HG03095 (cell line): ENCODE data around the gene HOXB13.
"Not testable (repeated sequence)": the region's sequence is repeated elsewhere in the genome, so short reads cannot be mapped to it uniquely, and the experiment has no call there.

Source experiments
- ATAC-seq: cut with Tn5 transposase; IDR thresholded peaks from one replicate; pipeline ENCODE4 v1.9.1; 2021; ENCODE audit warnings: moderate library complexity; ENCODE audit not compliant: unreplicated experiment

The HOXB13 gene

DNA sequence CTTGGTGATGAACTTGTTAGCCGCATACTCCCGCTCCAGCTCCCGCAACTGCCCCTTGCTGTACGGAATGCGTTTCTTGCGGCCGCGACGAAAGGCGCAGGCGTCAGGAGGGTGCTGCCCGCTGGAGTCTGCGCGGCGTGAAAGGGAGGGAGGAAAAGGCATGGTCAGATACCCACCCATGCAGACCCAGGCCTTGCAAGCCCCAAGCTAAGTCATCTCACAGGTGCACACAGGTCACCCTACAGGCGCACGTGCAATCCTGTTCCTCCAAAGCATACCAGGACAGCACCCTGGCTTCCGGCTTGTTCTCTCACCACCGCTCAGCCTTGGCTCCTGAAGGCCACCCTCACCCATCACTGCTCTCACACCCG, 1.6 kb downstream of the HOXB13 start:
- ATAC-seq, result no peak

DNA sequence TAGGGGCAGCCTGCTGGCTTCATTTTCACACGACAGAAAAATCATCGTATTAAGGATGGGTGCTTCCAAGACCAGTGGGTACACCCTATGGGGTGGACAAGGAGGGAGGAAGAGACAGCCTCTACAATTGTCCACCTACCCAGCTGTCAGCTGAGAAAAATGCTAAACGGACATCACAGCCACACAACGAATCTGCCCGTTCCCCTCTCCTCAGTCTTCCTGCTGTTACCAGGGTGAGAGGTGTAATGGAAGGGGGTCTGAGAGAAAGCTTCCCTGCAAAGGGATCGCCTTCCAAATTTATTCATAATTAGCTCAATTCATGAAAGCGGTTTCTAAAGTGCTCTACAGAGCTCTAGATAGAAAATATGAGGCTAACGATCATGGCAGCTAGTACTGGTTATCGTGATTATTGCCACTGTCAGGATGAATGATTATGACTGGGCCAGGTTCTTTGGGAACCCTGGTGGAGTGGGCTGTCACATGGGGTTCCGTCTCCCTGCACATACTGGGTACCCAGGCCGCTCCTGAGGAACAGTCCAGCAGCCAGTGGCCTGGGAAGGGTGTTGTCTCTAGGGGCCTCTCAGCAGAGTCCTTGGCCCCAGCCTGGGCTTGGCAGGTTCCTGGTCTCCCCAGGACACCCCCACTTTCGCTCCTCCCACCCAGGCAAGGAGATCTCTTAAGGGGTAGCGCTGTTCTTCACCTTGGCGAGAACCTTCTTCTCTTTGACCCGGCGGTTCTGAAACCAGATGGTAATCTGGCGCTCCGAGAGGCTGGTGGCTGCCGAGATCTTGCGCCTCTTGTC, 2.2 kb downstream of the HOXB13 start:
- ATAC-seq, result no peak

DNA sequence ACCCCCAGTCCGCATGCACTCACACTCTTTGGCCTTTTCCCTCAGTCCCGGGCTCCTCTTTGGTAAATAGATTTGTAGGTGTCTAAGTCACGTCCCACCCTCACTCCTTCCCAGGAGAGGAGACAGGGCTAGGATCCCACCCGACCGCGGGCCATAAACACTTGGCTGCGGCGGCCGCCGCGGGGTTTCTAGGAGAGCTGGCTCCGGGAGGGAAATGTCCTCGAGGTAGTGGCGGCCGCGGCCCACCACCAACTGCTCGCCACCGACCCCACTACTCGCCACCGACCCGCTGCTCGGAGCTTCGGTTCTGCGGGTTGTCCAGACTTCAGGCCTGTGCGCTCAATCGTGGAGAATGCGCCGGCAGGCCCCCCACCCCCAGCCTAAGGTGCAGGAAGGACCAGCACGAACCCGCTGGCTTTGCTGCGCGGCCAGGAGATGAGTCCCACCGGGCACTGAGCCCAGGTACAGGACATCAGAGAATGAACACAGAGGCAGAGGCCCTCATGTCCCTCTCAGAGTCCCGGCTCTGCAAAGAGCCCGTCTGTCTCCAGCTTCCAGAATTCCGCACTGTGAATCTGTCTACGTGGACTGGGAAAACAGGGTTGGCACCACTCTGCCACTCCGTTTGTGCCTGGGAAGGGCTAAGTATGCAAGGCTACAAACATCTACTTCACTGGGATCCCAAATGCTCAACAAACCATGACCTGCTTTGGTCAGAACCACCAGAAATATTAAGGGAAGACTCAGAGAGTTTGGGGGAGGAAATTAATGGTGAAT, 3.1 kb downstream of the HOXB13 start:
- no peak for ATAC-seq

DNA sequence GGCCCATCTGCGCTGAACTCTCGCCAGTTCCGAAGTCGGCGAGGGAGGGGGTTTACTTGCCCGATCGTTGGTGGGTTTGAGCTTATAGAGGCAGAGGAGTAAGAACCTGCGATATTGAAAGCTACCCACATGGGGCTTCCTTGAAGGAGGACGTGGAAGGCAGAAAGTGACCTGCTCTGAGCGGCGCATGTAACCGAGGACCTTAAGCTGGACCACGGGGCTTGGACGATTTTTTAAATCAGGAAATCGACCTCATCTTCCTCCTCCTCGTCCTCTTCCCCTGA, 3.6 kb downstream of the HOXB13 start:
- ATAC-seq, result no peak

DNA sequence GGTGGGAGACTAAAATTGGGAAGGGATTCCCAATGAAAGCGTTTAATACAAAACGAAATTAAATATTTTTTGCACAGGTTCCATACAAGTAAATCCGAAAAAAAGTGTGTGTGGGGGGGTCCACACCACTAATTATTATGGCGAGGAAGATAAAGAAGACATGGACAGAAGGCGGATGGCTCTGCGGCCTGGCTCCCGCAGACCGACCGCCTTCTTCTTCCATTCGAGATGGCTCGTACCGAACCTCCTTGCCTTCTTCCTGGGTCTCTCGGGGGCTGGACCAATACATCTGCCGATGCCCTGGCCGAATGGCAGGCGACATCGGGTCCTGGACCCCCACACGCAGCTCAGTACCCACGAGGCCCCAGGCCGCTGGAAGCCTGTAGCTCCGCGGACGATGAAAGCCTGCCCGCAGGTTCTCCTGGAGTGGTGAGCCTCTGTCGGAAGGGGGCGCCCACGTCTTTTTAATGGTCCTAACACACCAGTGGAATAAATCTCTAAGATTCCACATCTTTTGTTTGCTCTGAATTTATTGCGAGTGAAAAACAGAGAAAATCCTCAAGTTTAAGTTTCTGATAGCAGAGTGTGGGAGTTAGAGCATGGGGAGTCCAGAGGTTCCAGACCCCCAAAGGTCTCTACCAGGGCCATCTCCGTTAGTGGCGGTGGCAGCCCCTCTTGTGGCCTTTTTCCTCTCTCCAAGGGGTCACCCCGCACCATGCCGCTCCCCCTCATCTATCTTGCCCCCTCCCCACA, 4.1 kb downstream of the HOXB13 start:
- ATAC-seq, result no peak

DNA sequence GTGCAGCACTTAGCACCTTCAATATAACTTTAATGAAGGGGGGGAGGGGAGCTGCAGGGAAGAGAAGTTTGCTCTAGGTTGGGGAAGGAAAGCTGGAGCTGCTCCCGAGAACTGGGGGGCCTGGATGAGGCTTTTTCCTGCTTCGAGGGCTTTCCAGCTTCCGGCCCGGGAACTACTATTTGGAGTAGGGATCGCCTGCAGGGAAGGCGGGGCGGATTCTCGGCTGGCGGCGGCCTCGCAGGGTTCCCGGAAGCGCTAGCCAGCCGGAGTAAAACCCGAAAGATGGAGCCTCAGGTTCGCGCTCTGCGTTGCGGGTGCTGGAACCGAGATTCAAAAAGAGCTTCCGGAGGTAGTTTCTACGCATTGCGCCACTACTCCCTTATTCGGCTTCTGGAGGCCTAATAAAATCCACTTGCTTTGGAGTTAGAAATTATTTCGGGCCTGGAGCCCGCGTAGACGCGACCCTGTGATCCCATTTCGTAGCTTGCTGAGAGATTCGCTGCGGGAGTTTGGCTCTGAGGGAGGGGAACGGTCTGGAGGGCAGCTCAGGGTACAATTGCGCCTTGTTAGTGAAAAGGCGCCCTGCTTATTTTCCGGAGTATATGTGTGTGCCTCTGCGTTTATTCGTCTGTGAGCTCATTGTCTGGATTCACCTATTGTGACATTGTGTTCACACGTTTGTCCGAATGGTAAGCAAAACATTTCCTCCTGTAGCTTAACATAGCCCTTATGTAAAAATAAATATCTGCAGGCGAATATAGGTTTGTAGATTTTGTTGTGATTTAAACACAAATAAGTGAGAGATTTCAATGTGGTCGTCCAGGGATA, 4.9 kb downstream of the HOXB13 start:
- ATAC-seq, result no peak

DNA sequence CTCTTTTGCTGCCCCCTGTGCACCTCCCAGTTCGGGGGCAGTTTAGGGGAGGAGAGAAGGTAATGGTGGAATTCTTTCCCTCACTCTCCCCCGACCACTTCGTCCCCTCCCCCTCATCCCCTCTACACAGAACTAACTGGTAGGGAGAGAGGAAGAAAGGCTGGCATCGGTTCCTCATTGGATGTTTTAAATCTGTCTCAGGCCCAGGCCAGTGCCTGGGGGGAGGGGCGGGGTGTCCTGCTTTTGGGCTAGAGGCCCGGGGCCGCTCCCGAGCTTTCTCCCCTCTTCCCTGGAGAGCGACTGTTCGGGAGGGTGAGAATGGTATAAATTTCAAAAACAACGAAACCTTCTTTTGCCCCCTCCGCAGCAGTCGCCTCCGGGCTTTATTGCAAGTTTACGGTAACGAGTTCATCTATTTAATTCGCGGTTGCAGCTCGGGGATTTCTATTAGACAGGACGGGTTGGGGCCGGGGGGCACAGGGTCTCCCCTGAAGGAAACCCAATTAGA, 5.6 kb downstream of the HOXB13 start, which contains the start of gene PRAC2:
TSS of gene PRAC2 (plus strand) at position 271 of the 508 bp plus-strand sequence. CDS start 1,226 bp downstream, outside the sequence.
- no peak for ATAC-seq

DNA sequence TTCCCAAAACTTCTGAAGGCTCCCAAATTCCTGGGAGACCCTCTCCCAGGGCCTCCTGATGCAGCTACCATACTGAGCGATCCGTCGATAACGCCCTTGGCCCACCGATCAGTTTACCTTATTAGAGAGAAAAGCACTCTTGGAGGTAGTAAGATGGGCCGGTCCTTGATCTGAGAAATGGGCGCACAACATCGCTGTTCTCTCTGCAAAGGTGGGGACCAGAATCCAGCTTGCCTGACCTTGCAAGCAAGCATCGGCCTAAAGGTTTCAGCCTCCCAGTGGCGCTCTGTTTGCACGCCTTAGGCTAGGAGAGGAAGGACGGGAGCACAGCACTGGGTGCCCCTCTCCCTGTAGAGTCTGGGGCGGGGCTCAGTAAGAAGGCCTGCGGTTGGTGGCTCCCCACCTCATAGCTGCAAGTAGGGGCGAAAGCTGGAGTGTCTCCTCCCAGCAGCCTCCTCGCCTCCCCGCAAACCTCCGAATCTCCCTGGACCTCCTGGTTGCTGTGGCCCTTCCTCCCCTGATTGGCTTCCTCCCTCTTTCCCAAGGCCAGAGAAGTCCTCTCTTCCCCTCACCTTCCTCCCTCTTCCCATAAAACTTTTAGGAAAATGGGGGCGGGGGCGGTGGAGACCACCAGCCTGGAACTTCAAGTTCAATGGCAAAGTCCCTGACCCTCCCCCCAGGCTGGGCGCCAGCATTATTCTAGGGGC, 6.2 kb downstream of the HOXB13 start, which contains the start of gene PRAC1:
TSS of gene PRAC1 (minus strand) at position 318 of the 707 bp plus-strand sequence. CDS start at position 192, 126 bp downstream.
- ATAC-seq, result no peak

DNA sequence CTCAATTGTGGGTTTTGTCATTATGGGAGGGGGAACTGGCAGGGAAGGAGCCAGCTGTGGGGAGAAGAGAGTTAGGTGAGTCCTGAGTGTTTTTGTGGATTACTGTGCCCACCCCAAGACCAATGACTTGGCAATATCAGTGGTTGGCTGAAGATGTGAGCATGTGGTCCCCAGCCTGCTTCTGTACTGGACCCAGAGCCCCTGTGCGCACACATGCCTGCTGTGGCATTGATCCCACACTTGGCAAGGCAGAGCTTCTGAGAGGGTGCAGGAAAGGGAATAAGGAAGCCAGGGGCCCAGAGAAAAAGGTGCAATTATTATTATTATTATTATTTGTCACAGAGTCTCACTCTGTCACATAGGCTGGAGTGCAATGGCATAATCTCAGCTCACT, 7.5 kb downstream of the HOXB13 start:
- no peak for ATAC-seq

DNA sequence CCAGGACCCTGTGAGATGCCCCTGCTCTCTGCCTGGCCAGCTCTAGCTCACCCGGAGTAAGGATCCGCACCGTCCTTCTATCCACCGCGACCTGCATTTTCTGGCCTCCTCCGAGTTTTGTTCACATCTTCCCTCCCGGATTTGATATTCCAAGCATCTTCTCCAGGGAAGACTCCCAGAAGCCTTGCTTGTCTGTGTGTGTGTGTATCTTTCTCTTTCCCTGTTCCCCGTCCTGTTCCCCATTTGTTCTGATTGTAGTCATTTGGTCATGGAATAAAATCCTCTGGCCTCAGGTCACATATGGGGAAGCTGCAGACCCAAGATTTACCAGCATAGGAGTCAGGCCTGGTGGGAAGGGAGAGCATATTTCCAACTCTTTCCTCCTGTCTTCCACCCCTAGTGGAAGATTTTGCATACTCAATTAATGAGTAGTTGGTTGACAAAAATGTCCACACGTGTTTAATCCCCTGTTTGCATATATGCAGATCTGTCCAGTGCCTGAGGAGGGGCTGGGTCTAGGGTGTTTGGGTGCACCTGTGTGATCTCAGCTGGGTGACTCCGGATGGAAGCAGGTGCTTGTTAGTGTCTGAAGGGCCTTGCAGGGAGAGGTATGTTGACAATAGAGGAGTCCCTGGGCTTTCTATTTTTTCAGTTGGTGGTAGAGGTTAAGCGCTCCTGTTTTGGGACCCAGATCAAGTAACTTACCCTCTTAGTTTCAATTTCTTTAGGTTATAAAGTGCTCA, 8.1 kb downstream of the HOXB13 start:
- no peak for ATAC-seq

DNA sequence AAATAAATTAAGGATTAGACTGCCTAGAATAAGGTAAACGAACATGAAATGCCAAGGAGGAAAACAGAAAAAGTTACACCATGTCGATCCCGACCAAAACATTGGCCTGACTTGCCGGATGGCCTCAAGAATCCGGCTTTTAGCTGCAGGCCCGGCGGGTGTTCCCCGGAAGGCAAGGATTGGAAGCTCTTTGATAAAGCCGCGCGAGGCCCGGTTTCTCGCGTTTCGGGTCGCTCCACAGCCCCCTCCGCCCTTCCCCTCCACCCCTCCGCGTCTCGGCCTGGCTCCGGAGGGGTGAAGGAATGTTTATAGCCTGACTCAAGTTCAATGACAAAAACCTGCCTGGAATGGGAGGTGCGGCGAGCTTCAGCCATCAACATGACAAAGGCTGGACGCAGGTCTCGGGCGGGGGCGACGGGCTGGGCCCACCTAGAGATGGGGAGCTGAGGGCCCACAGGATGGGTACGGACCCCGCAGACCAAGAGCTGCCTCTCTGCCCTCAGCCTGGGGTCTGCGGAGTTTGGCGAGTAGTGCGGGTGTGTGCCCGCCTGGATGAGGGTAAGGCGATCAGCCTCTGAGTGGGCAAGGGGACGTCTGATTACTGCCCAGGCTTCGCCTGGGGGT, 8.8 kb downstream of the HOXB13 start:
- no peak for ATAC-seq

DNA sequence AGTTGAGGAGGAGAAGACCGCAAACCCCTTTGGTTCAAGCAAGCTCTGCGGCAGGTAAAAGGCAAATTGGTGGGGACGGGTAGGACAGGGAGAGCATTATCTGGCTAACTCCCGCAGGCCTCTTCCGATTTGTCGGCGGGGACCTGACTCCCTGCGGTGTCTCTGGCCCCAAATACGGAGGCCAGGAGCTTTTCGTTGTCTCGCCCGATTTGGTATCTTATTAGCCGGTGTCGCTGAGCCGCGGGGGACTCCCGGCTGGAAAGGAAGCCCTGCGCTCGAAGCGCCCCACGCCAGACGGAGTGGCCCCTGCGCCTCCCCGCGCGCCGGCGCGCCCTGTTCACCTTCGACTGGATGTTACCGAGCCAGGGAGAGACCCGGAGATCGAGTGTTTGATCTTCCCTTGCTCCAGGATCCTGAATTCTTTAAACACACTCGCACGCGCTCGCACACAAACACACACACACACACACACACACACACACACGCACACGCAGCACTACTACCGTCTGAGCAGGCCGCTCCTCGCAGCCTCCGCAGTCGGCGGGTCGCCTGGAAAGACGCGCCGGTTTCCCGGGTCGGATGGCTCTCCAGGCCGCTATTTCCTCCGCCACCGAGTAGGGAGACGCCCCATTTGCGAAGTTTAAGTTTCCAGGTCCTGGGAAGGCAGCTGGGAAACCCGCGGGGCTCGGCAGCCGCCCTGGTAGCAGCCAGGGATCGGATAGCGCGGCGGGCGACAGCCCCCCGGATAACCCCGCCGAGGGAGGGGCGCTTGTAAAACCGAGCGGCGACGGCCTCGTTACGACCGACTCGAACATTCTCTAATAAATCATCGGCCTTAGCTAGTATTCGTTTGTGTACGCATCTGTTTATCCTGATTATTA, 9.5 kb downstream of the HOXB13 start:
- no peak for ATAC-seq

DNA sequence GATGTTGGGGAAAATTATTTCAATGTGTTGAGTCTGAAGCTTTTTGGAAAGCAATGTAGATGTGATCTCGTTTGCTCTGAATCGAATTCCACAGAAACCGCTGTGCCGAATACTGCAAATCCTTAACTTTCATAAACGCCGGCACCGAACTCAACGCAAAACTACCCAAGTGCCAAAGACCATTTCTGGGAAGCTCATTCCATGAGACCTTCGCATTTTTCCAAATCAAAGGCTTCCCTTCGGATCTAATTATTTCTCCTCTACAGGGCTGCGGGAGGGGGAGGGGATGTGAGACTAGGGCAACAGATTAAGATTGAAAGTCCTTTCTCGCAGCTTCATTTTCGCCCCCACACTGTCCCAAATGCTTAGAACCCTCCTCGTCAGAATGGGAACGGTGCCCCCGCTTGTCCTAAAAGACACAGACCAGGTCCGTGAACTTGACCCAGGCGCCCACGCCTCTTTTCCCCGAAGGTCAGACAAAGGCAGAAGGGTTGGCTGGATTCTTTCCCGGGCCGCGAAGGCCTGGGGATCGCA, 10.3 kb downstream of the HOXB13 start:
- ATAC-seq, result no peak

DNA sequence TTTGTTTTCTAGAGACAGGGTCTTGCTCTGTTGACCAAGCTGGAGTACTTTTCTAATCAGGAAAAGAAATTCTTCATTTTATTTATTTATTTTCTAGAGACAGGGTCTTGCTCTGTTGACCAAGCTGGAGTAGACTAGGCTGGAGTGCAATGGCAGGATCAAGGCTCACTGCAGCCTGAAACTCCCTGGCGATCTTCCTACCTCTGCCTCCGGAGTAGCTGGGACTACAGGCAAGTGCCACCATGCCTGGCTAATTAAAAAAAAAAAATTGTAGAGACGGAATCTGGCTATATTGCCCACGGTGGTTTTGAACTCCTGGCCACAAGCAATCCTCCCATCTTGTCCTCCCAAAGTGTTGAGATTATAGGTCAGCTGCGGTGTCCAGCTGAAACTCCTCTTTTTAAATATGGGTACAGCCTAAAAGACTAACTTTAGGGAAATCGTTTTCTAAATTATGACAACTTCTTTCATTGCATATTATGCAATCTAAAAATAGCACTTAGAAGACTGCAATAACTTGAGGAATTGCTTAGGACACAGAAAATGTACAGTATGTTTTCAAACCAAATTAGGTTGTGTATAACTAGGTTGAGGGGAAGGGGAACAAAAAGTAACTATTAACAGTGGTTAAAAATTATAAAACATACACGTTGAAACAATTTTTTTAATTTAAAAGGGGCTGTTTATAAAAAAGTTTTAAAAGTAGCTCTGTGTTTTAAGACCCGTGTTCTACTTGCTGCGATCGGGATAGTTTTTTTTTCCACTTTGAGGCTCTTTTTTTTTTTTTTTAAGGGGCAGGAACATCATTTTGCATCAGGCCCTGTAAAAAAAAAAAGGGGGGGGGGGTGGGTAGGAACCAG, 11.0 kb downstream of the HOXB13 start:
- ATAC-seq, result no peak

DNA sequence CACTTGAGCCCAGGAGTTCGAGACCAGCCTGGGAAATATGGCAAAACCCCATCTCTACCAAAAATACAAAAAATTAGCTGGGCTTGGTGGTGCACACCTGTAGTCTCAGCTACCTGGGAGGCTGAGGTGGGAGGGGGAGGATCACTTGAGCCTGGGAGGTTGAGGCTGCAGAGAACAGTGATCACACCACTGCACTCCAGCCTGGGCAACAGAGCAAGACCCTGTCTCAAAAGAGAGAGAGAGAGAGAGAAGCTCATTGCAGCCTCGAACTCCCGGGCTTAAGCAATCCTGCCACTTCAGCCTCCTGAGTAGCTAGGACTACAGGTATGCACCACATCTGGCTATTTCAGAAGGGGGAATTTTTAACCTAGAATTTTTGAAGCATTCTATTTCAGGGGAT, 12.0 kb downstream of the HOXB13 start:
- ATAC-seq, result not testable (repeated sequence)

DNA sequence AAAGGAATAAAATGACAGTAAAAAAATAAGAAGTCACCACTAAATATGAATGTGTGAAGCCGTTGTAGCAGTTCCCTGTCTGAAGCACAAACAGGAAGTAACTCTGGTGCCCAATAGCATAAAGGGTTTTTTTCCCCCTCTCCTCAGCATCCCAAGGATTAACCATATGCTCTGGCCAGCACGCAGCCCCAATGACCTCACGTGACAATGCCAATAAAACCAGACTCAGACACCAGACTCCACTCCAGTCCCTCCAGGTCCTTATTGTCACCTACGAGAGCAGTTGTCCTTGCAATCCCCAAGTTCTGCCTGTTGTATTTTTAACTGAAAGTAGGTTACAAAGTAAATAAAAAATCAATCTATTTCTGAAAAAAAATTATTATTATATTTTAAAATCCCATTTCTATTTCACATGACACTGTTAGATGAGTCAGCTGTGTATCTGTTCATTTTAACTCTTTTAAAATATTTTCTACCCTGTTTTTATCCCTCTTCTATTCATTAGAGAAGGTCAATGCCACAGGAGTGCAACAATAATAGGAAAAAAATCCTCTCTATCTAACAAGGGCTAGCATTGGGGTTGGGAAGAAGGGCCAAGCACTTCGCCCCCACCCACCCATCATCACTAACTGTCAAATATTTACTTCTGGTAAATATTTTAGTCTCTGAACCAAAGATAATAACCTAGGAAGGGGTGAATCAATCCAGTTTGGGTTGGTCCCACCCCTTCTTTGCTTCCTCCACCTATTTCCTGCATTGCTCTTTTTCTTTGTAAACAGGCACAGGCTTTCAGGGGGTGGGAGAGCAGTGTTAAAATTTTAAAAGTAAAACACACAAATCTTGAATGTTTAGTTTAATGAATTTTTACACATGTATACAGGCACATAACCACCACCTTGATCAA, 12.8 kb downstream of the HOXB13 start:
- ATAC-seq, result no peak
